ENCODE measurements around the gene ZDHHC13. TPM values are rescaled to one million over a fixed set of nuclear protein-coding genes. Genes with fewer than 3 reads are reported as not detected.

The ZDHHC13 gene
- total RNA-seq, 1 experiment from 2014 or later = 21.8 TPM

DNA sequence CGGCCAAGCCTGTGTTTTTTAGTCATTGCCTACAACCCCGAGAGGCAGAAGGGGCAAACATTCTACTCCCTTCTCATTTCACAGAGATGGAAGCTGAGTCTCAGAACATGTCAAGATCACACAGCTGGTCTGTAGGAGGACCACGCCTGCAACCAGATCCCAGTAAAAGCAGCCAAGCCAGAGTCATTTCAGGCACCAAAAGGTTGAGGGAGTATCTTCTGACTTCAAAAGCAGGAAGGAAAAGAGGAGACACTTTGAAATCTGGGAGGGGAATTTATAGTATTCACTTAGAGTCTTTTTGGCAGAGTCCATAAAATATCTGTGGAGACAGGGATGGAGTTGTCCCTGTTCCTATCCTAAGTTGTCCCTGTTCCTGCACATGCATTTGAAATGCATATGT lies 17.9 kb upstream of the ZDHHC13 start:
- H3K4me2 ChIP-seq (ENCODE audit: low read length) = no peak overlapping the region
- H3K36me3 ChIP-seq (ENCODE audit: control insufficient read depth in 1 of 2, insufficient read depth in 2 of 2, low read length in 2 of 2) = no peaks in the 10 kb centered on the region
- no peak overlapping the region for H2AFZ ChIP-seq (ENCODE audit: low read depth, low read length, poor library complexity, severe bottlenecking)
- H3K27me3 ChIP-seq (ENCODE audit: insufficient read depth, low read length) = no peaks in the 10 kb centered on the region
- no peak overlapping the region for H3K27ac ChIP-seq (ENCODE audit: low read depth, low read length)
- no peak overlapping the region for H3K4me3 ChIP-seq (replicated peaks in 1 of 2; ENCODE audit: low read depth in 1 of 2, low read length in 2 of 2)
- H3K9me2 ChIP-seq (ENCODE audit: insufficient read depth) = no peaks in the 10 kb centered on the region
- ChIA-PET POLR2A (no interaction called here), RAD21 (ENCODE audit: low non-redundant PET in 1 of 2, low total read pairs in 2 of 2, uncharacterized antibody in 2 of 2, unreplicated experiment in 2 of 2) (no interaction called here), CTCF (no interaction called here)
- H3K4me1 ChIP-seq (ENCODE audit: control insufficient read depth in 1 of 2, insufficient read depth in 2 of 2, low read length in 2 of 2) = no peaks in the 10 kb centered on the region
- H3K9ac ChIP-seq (ENCODE audit: low read length) = no peak overlapping the region
- BruUV-seq (replicated peaks) = no TSS peak
- DNase-seq (ENCODE audit: low read depth, low spot score) (no peak), ATAC-seq (no peak)
- intact Hi-C loops (cut with micrococcal nuclease) = no loop called here
- peaks cover 0 to 4% of the 10 kb centered on the region in 2 experiments; a peak in 1 of 4 replicates for H3K9me3 ChIP-seq (ENCODE audit: control insufficient read depth in 1 of 2, insufficient read depth in 1 of 2, low read depth in 1 of 2, low read length in 2 of 2)
- H3K79me2 ChIP-seq (ENCODE audit: insufficient read depth, low read length) = no peaks in the 10 kb centered on the region
- no peaks in the 10 kb centered on the region for H4K20me1 ChIP-seq (ENCODE audit: insufficient read depth)
- TF ChIP-seq POLR2A (IDR thresholded peaks at IDR 0.05; ENCODE audit: borderline replicate concordance, extremely low read depth, insufficient read depth, insufficient read length) = no peak
- no peak for TF ChIP-seq ZNF274 (IDR thresholded peaks at IDR 0.05; ENCODE audit: low read depth, low read length)
- no peak for TF ChIP-seq CEBPB (IDR thresholded peaks at IDR 0.05; ENCODE audit: low read depth)
- no peak for TF ChIP-seq EZH2phosphoT487 (IDR thresholded peaks at IDR 0.05; ENCODE audit: borderline replicate concordance)
- TF ChIP-seq EZH2 (IDR thresholded peaks at IDR 0.05) = no peak
- no peak for TF ChIP-seq FOSL1 (IDR thresholded peaks at IDR 0.05; ENCODE audit: low read depth)
- TF ChIP-seq CTCF (IDR thresholded peaks at IDR 0.05 in 2 of 3, conservative IDR thresholded peaks at IDR 0.05 in 1 of 3; ENCODE audit: borderline replicate concordance in 1 of 3, insufficient read depth in 1 of 3, low read depth in 2 of 3, low read length in 2 of 3) = no peak
- TF ChIP-seq, protein P1, sequence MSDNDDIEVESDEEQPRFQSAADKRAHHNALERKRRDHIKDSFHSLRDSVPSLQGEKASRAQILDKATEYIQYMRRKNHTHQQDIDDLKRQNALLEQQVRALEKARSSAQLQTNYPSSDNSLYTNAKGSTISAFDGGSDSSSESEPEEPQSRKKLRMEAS (IDR thresholded peaks at IDR 0.05) = no peak
- TF ChIP-seq ZBTB33 (IDR thresholded peaks at IDR 0.05; ENCODE audit: extremely low read depth, insufficient replicate concordance, low read length) = no peak
- TF ChIP-seq SIN3A (IDR thresholded peaks at IDR 0.05; ENCODE audit: low read depth) = no peak

All from HCT116 (cell line).